A673 (cell line): ENCODE measurements around the gene MICALL2.

Experiments
- CTCF ChIP-seq: fragments of 300-800, 200-600 bp; sonication (generic); conservative IDR thresholded peaks from 2 replicates; pipeline ENCODE4 v1.5.1; 2017; ENCODE audit warnings: low read depth, mild to moderate bottlenecking, antibody characterized with exemption, low read length, moderate library complexity, mixed read lengths
- EZH2 ChIP-seq: fragments of 200-600 bp; sonication (generic); IDR thresholded peaks from 2 replicates; pipeline ENCODE4 v1.6.1; 2017; ENCODE audit warnings: borderline replicate concordance, low read depth, mild to moderate bottlenecking, mixed read lengths, antibody characterized with exemption, low read length; ENCODE audit not compliant: poor library complexity, severe bottlenecking

DNA sequence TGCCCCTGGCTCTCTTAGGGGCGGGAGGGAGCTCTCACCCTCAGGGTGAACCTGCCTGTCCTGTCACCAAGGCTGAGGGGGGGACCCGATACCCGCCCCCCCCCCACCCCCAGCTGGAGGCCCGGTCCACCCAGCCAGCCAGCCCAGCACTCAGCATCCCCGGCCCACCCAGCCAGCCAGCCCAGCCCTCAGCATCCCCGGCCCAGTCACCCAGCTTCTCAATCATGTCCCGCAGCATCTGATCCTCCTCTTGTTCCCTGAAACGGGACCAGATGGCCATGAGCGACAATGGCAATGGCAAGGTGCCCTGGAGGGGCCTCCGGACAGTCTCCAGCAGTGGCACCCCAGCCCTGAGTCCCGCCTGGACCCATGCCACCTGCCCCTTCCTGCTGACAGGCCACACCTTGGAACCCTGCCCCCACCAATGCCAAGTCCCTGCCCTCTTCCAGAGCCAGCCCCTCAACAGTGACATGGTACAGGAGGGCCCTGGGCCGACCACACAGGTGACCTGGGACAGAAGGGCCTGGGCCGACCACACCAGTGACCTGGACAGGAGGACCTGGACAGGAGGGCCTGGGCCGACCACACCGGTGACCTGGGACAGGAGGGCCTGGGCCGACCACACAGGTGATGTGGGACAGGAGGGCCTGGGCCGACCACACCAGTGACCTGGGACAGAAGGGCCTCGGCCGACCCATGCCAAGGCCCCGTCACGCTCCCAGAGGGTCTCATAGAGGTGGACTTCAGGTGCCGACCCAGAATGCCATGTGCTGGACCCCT is 24.2 kb downstream of the MICALL2 start:
- TF ChIP-seq CTCF (no peak), EZH2 (no peak)
